HL-60/S4 treated with retinoic acid at 250 ng/mL for 4 days and 3 days (cell line): ENCODE measurements around the gene OSTC.
"Not testable (repeated sequence)": the region's sequence is repeated elsewhere in the genome, so short reads cannot be mapped to it uniquely, and the experiment has no call there.

Experiments
- in situ Hi-C: fragments of 300-500 bp; cut with MboI; formaldehyde crosslinking; loops from 2 replicates; pipeline ENCODE4 v1.7.0; 2022; ENCODE audit warnings: low sequenced_read_pairs

The OSTC gene

DNA sequence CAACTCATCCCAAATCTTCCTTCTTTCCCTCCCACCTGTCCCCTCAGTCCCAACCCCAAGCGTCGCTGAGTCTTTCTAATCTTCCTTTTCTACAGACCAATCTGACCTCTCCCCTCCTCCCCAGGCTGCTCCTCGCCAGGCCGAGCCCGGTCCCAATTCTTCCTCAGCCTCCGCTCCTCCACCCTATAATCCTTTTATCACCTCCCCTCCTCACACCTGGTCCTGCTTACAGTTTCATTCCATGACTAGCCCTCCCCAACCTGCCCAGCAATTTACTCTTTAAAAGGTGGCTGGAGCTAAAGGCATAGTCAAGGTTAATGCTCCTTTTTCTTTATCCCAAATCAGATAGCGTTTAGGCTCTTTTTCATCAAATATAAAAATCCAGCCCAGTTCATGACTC is 60.2 kb downstream of the OSTC start:
- in situ Hi-C loops, result not testable (repeated sequence)

DNA sequence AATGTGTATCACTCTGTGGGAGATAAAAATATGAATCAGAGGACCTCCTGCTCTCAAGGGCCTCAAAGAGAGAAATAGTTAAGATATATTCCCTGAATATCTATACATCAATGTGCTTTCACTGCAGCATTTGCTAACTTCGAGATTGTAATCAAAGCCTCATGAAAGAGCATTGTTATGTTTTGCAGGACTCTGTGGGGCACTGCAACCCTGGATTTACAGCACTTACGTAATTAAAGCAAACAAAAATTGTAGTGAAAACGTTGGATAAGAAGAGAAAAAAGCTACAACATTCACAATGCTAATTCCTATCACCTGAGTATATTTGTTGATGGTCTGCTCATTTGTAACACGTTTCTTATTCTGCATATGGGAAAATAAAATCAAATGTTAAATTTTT is 64.5 kb downstream of the OSTC start:
- in situ Hi-C loops, result no loop called here

DNA sequence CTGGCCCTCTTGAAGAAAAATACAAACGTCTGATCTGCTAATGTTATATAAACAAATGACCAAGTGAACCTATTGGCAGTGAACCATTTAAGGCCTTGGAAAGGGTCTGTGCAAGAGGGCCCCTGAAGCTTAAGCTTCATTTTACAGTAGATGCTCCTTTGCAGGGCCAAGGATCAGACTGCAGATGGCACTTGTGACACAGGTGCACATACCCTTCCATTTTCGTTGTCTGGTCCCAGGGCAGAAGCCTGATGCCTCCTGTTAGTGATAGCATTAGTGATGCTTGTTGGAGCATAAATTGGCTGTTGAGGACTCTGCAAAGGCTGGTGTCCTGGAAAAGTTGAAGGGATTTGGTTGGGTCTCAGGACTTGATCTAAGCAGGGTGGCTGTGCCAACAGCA is 65.9 kb downstream of the OSTC start:
- in situ Hi-C loops, result no loop called here

DNA sequence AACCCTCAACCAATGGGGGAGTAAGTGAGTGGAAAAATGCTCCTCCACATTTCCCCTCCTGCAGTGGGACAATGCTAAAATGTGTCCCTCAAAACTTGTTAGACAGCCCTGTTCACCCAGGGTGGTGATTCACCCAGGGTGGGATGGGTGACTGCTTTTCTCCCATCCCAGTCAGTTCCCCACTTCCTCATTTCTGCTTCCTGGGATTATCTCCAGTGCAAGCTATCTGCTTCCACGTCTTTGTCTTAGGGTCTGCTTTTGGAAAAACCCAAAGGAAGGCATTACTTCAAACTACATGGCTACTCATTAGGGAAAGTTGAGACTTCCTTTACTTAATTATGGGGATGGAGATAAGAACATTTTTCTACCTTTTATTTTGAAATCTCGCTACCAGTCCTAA is 67.0 kb downstream of the OSTC start:
- in situ Hi-C loops, result no loop called here
